ENCODE measurements around the gene TXNRD2.
A peak's percentile ranks its signal among the peaks of the same experiment; 100 is the strongest.

- TF ChIP-seq TAF1 (IDR thresholded peaks at IDR 0.05; ENCODE audit: borderline replicate concordance, low read depth, low read length) (0 out of 2 replicates have a peak, but pooled peaks have one; percentile 45), POLR2A (IDR thresholded peaks at IDR 0.05; ENCODE audit: low read depth, low read length) (no peak), POLR2AphosphoS5 (IDR thresholded peaks at IDR 0.05; ENCODE audit: low read depth, low read length) (peak; percentile 63; the same call in 1 of the 2 replicates)
Observed at GRCh38 chr22:19855504-19856409, 85.9 kb downstream of the TXNRD2 start.
